K562 (cell line): ENCODE measurements around the gene SIGLEC11. TPM values are rescaled to one million over a fixed set of nuclear protein-coding genes. Genes with fewer than 3 reads are reported as not detected.

Experiments used
- SAP30 ChIP-seq: fragments of 200-600 bp; sonication (generic); IDR thresholded peaks from 2 replicates; pipeline ENCODE4 v1.6.1; 2012; ENCODE audit warnings: borderline replicate concordance, low read depth, mild to moderate bottlenecking, moderate library complexity, low read length, control low read depth, inconsistent platforms; ENCODE audit not compliant: insufficient read depth, poor library complexity, severe bottlenecking
- ZNF431 ChIP-seq: sonication (generic); formaldehyde crosslinking; IDR thresholded peaks from 2 replicates; pipeline ENCODE4 v1.8.0; 2022; ENCODE audit warnings: mild to moderate bottlenecking, missing genetic modification reagents
- polyA plus RNA-seq, 8 experiments: library from polyadenylated mRNA; depleted of rRNA in 4 of 8; stranded (reverse) in 5 of 8; unstranded in 3 of 8; fragments of >200 nt; fragmentation: Nextera tagmentation in 2 of 8; fragmentation: Illumina TruSeq in 1 of 8; extraction: Ambion mirVana in 2 of 8; extraction: Trizol in 1 of 8; gene quantifications; 2 replicates each; pipeline versions ENCODE4 v1.2.1 to v1.2.3, GENCODE V29; 2011 to 2014; ENCODE audit warnings: inconsistent platforms in 1 of 8, missing spikeins in 1 of 8
- total RNA-seq, 7 experiments: library from RNA; depleted of rRNA in 6 of 7; stranded (reverse); fragments of >200 nt in 6 of 7; fragmentation: Illumina TruSeq in 2 of 7; extraction: Trizol in 2 of 7; gene quantifications; 2 replicates each; pipeline versions ENCODE4 v1.2.1 to v1.2.3, GENCODE V29; 2011 to 2021; ENCODE audit warnings: low replicate concordance in 1 of 7
- TF ChIP-seq, protein P1 (sequence below), 2 experiments: fragments of 450-650 bp; formaldehyde crosslinking in 1 of 2; IDR thresholded peaks; 2 replicates each; pipeline versions ENCODE4 v1.4.0 to v1.6.1; 2014 to 2020; ENCODE audit warnings: mild to moderate bottlenecking in 2 of 2, borderline replicate concordance in 1 of 2, low read depth in 1 of 2
- TF ChIP-seq, protein P2 (sequence below): fragments of 450-650 bp; formaldehyde crosslinking; IDR thresholded peaks from 2 replicates; pipeline ENCODE4 v1.4.0; 2020; ENCODE audit warnings: mild to moderate bottlenecking

SIGLEC11 gene
- total and polyA plus RNA-seq, 9 of the 15 experiments (the other 6 are each of a cell fraction or from before 2014, with no cell fraction given) = not detected

DNA sequence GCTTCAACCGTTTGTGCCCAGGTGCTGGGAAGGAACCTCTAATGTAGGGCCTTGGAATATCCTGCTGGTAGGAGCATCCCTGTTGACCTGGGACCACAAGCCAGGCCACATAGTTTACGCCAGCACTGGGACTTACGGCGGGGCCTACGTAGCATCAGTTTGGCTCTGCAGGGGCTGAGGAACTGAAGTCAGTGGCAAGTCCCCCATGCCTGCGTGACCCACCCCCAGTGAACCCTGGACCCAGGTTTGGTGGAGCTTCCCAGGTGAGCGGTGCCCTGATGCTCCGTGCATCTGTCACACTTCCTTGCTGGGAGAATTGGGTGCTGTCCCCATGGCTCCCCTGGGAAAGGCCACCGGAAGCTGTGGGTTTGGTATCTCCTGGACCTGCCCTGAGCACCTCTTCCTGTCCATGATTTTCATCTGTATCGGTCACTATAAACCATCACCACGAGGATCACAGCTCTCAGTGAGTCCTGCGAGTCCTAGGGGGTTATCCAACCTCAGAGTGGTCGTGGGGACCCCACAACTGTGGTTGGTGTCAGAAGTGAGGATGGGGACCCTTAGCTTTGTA, 9.9 kb downstream of the SIGLEC11 start (continued):
- TF ChIP-seq, protein P1, sequence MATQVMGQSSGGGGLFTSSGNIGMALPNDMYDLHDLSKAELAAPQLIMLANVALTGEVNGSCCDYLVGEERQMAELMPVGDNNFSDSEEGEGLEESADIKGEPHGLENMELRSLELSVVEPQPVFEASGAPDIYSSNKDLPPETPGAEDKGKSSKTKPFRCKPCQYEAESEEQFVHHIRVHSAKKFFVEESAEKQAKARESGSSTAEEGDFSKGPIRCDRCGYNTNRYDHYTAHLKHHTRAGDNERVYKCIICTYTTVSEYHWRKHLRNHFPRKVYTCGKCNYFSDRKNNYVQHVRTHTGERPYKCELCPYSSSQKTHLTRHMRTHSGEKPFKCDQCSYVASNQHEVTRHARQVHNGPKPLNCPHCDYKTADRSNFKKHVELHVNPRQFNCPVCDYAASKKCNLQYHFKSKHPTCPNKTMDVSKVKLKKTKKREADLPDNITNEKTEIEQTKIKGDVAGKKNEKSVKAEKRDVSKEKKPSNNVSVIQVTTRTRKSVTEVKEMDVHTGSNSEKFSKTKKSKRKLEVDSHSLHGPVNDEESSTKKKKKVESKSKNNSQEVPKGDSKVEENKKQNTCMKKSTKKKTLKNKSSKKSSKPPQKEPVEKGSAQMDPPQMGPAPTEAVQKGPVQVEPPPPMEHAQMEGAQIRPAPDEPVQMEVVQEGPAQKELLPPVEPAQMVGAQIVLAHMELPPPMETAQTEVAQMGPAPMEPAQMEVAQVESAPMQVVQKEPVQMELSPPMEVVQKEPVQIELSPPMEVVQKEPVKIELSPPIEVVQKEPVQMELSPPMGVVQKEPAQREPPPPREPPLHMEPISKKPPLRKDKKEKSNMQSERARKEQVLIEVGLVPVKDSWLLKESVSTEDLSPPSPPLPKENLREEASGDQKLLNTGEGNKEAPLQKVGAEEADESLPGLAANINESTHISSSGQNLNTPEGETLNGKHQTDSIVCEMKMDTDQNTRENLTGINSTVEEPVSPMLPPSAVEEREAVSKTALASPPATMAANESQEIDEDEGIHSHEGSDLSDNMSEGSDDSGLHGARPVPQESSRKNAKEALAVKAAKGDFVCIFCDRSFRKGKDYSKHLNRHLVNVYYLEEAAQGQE (IDR thresholded peaks at IDR 0.05; ENCODE audit: borderline replicate concordance) = no peak
- TF ChIP-seq, protein P1 (CRISPR knock-in tag; IDR thresholded peaks at IDR 0.05; ENCODE audit: low read depth) = no peak
- TF ChIP-seq, protein P2, sequence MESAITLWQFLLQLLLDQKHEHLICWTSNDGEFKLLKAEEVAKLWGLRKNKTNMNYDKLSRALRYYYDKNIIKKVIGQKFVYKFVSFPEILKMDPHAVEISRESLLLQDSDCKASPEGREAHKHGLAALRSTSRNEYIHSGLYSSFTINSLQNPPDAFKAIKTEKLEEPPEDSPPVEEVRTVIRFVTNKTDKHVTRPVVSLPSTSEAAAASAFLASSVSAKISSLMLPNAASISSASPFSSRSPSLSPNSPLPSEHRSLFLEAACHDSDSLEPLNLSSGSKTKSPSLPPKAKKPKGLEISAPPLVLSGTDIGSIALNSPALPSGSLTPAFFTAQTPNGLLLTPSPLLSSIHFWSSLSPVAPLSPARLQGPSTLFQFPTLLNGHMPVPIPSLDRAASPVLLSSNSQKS (CRISPR knock-in tag) = no peak
- no peak for TF ChIP-seq ZNF431 (CRISPR knock-in tag)
- TF ChIP-seq SAP30 = no peak
